ENCODE measurements around the gene LYVE1.

The LYVE1 gene

DNA sequence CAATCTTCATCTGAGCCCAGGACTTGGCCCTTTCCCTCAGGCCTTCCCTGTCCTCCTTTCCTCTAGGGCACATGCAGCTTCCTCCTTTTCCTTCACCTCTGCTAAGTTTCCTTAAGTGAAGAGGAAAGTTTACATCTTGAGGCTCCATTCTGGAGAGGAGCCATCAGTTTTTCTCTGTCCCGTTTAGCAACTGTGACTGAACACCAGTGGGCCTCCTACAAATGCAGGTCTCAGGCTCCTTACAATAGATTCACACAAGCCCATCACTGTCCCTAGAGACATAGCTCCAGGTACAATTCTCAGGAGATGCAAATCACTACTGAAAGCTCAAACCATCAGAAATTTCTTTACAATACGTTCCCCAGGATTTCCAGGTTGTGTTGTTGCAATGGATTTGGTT, 23.3 kb upstream of the LYVE1 start:
- no peak for DNase-seq
- Mint-ChIP-seq H3K4me1 (peaks cover 5% of the 10 kb centered on the region), H3K36me3 (ENCODE audit: low read depth) (peaks cover 15% of the 10 kb centered on the region), H3K4me3 (no peak overlapping the region), H3K27me3 (ENCODE audit: low read depth, poor library complexity) (peaks cover 8% of the 10 kb centered on the region), H3K9me3 (peaks cover 4% of the 10 kb centered on the region), H3K27ac (no peak overlapping the region)
- TF ChIP-seq, protein P1, sequence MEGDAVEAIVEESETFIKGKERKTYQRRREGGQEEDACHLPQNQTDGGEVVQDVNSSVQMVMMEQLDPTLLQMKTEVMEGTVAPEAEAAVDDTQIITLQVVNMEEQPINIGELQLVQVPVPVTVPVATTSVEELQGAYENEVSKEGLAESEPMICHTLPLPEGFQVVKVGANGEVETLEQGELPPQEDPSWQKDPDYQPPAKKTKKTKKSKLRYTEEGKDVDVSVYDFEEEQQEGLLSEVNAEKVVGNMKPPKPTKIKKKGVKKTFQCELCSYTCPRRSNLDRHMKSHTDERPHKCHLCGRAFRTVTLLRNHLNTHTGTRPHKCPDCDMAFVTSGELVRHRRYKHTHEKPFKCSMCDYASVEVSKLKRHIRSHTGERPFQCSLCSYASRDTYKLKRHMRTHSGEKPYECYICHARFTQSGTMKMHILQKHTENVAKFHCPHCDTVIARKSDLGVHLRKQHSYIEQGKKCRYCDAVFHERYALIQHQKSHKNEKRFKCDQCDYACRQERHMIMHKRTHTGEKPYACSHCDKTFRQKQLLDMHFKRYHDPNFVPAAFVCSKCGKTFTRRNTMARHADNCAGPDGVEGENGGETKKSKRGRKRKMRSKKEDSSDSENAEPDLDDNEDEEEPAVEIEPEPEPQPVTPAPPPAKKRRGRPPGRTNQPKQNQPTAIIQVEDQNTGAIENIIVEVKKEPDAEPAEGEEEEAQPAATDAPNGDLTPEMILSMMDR (IDR thresholded peaks at IDR 0.05): no peak

DNA sequence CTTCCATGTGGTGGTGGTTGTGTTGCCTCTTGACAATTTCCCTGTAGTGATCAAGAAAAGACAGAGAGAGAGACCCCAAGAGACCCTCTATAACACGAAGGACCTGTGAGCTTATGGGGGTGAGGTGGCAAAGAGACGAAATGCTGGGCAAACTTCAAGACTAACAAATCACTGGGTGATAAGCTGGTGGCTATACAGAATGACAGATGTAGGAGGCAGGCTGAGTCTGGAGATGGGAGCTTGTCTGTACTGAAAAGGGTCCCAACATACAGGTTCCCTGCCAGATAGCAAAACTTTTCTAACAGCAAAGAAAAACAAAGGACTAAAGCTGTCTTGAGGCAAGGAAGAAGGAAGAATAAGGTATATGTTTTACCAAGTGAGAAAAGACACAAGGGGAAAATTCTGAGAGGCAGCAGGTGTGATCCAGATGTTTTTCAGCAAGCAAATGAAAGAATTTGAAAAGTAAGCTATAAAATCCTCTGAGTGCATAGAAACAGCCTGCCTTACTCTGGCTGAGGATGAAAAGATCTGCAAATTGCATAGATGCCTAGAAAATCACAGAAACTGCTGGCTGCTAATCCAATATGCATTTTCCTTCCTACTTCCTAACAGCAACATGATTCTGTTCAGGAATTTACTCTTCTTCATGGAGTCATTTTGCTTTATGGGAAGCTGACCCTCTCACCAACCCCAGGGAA, 21.9 kb upstream of the LYVE1 start:
- Mint-ChIP-seq H3K4me1 (peaks cover 5% of the 10 kb centered on the region), H3K27me3 (ENCODE audit: low read depth, poor library complexity) (peaks cover 8% of the 10 kb centered on the region), H3K27ac (peak overlapping the region; percentile 46), H3K4me3 (no peak overlapping the region), H3K36me3 (ENCODE audit: low read depth) (peaks cover 9% of the 10 kb centered on the region), H3K9me3 (no peaks in the 10 kb centered on the region)
- no peak for DNase-seq
- TF ChIP-seq, protein P1 (IDR thresholded peaks at IDR 0.05): no peak

DNA sequence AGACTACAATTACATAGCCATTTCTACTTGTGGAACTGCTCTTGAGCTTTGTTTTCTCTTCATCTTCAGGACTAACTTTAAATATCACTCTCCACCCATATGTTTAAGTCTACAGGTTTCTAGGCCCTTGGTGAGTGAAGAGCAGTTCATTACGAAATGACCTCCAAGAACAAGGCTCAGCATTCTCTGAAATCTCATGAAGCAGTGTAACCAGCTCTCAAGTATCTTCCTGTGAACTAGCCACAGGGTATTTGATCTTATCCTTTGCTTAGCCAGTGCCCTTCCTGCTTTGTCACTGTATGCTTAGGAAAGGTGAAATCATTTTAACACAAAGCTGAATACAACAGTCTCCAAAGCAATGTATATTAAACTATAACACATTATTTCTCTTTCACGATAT, 20.4 kb upstream of the LYVE1 start:
- Mint-ChIP-seq H3K27ac (no peak overlapping the region), H3K4me1 (peaks cover 5% of the 10 kb centered on the region), H3K9me3 (no peaks in the 10 kb centered on the region), H3K27me3 (ENCODE audit: low read depth, poor library complexity) (peaks cover 8% of the 10 kb centered on the region), H3K36me3 (ENCODE audit: low read depth) (peaks cover 9% of the 10 kb centered on the region), H3K4me3 (no peak overlapping the region)
- DNase-seq: no peak
- TF ChIP-seq, protein P1 (IDR thresholded peaks at IDR 0.05): no peak

DNA sequence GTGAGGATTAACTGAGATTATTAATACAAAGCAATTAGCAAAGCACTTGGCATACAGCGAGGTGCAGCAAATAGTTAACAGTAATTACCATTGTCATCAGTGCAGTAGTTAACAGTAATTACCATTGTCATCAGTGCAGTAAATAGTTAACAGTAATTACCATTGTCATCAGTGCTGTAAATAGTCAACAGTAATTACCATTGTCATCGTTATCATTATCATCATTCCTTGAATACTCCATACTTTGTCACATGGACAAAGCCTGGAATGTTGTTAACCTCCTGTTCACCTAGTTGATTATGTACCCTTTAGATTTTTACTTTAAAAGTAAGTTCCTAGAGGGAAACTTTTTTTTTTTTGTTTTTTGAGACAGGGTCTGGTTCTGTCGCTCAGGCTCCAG, 19.5 kb upstream of the LYVE1 start:
- Mint-ChIP-seq H3K9me3 (no peaks in the 10 kb centered on the region), H3K4me1 (peaks cover 5% of the 10 kb centered on the region), H3K27me3 (ENCODE audit: low read depth, poor library complexity) (peaks cover 8% of the 10 kb centered on the region), H3K36me3 (ENCODE audit: low read depth) (peaks cover 9% of the 10 kb centered on the region), H3K27ac (no peak overlapping the region), H3K4me3 (no peak overlapping the region)
- TF ChIP-seq, protein P1 (IDR thresholded peaks at IDR 0.05): no peak
- DNase-seq: no peak

DNA sequence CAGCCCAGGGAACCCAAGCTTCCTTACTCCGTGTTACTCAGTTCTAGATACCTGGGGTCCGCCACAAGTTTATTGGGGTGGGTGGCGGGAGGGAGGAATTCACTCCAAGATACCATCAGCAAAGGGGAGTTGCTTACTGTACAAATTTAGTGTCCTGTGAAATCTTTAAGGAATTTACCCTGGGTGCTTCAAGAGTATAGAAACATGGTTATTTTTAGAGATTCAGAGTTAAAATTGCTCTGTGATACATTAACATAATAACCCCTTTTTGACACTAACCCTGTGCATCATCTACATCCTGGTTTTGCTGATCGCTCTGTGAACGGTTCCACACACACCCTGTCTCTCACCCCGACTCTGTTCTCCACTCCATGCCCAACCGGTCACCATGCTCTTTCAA, 18.9 kb upstream of the LYVE1 start:
- H3K4me3 Mint-ChIP-seq: no peak overlapping the region
- H3K27ac Mint-ChIP-seq: no peak overlapping the region
- H3K4me1 Mint-ChIP-seq: peaks cover 5% of the 10 kb centered on the region
- H3K36me3 Mint-ChIP-seq (ENCODE audit: low read depth): peaks cover 9% of the 10 kb centered on the region
- H3K27me3 Mint-ChIP-seq (ENCODE audit: low read depth, poor library complexity): peaks cover 7% of the 10 kb centered on the region
- DNase-seq: no peak
- H3K9me3 Mint-ChIP-seq: no peaks in the 10 kb centered on the region
- TF ChIP-seq, protein P1 (IDR thresholded peaks at IDR 0.05): no peak

DNA sequence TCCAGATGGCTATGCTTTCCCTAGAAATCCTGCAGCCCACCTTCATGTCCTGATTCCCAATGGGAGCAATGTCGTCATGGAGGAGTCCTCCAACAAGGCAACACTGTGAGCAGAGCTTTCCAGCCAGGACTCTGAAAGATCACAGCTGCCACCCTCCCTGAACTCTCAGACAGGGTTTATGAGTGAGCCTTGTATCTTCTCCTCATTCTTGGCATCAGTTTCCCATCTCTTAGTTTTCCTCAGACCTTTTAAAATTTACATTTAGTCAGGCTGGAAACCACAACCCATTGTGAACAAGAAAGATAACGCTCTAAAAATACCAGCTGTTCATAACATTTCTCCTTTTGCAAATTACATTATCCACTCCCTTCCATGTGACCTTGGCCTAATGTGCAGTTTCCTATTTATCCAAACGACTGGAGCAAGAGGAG, 15.6 kb upstream of the LYVE1 start:
- H3K9me3 Mint-ChIP-seq: no peaks in the 10 kb centered on the region
- H3K4me3 Mint-ChIP-seq: no peak overlapping the region
- H3K36me3 Mint-ChIP-seq (ENCODE audit: low read depth): peaks cover 20% of the 10 kb centered on the region
- H3K4me1 Mint-ChIP-seq: no peaks in the 10 kb centered on the region
- TF ChIP-seq, protein P1 (IDR thresholded peaks at IDR 0.05): no peak
- H3K27ac Mint-ChIP-seq: no peak overlapping the region
- DNase-seq: no peak
- peaks cover 6% of the 10 kb centered on the region for H3K27me3 Mint-ChIP-seq (ENCODE audit: low read depth, poor library complexity)
